Smooth muscle cell (in vitro differentiated cells): ENCODE measurements around the gene RERE. TPM values are rescaled to one million over a fixed set of nuclear protein-coding genes. Genes with fewer than 3 reads are reported as not detected.
A peak's percentile ranks its signal among the peaks of the same experiment; 100 is the strongest.

Experiments used
- DNase-seq: peaks from one replicate; lab custom pipeline; 2025; ENCODE audit not compliant: unreplicated experiment; lab: John Stamatoyannopoulos, UW
- H2AFZ ChIP-seq: fragments of 200-600 bp; sonication (generic); 2 replicates; pipeline ENCODE4 v1.6.0; 2016; ENCODE audit warnings: antibody characterized with exemption, low read depth, mild to moderate bottlenecking
- H3F3A ChIP-seq: fragments of 200-600 bp; sonication (generic); 2 replicates; pipeline ENCODE4 v1.6.0; 2017; ENCODE audit warnings: antibody characterized with exemption, low read depth
- H3K27ac ChIP-seq: fragments of 200-600 bp; sonication (generic); 2 replicates; pipeline ENCODE4 v1.5.1; 2016; ENCODE audit warnings: low read depth, mild to moderate bottlenecking
- H3K27me3 ChIP-seq: fragments of 200-600 bp; sonication (generic); 2 replicates; pipeline ENCODE4 v1.6.1; 2016; ENCODE audit warnings: low read depth, mild to moderate bottlenecking
- H3K36me3 ChIP-seq: fragments of 200-600 bp; sonication (generic); 2 replicates; pipeline ENCODE4 v1.5.1; 2016; ENCODE audit warnings: low read depth
- H3K4me1 ChIP-seq: fragments of 200-600 bp; sonication (generic); 2 replicates; pipeline ENCODE4 v1.5.1; 2016; ENCODE audit warnings: low read depth
- H3K4me2 ChIP-seq: fragments of 200-600 bp; sonication (generic); 2 replicates; pipeline ENCODE4 v1.6.0; 2016; ENCODE audit warnings: mild to moderate bottlenecking
- H3K4me3 ChIP-seq: fragments of 200-600 bp; sonication (generic); 2 replicates; pipeline ENCODE4 v1.5.1; 2016; ENCODE audit warnings: mild to moderate bottlenecking
- H3K79me2 ChIP-seq: fragments of 200-600 bp; sonication (generic); 2 replicates; pipeline ENCODE4 v1.6.0; 2016; ENCODE audit warnings: low read depth, mild to moderate bottlenecking
- H3K9ac ChIP-seq: fragments of 200-600 bp; sonication (generic); 2 replicates; pipeline ENCODE4 v1.6.0; 2016; ENCODE audit warnings: low read depth
- H3K9me3 ChIP-seq: fragments of 200-600 bp; sonication (generic); replicated peaks from 2 replicates; pipeline ENCODE4 v1.5.1; 2016; ENCODE audit warnings: low read depth
- H4K20me1 ChIP-seq: fragments of 200-600 bp; sonication (generic); 2 replicates; pipeline ENCODE4 v1.6.0; 2016; ENCODE audit warnings: low read depth
- WGBS: methylation state at CpG from one replicate; pipeline ENCODE4 v1.1.7; 2016; ENCODE audit warnings: low lambda C conversion rate; 5-methylcytosine and 5-hydroxymethylcytosine counted together
- polyA plus RNA-seq: library from polyadenylated mRNA; unstranded; fragments of >200 nt; fragmentation: Nextera tagmentation; extraction: Ambion mirVana; gene quantifications from 2 replicates; pipeline ENCODE4 v1.2.1, GENCODE V29; 2016
- total RNA-seq: library from RNA; depleted of rRNA; stranded (reverse); fragments of >200 nt; gene quantifications from 2 replicates; pipeline ENCODE4 v1.2.3, GENCODE V29; 2014
- TF ChIP-seq, protein P1 (sequence below): fragments of 200-600 bp; sonication (generic); IDR thresholded peaks from 2 replicates; pipeline ENCODE4 v1.5.1; 2017; ENCODE audit warnings: borderline replicate concordance, mild to moderate bottlenecking, antibody characterized with exemption; ENCODE audit not compliant: insufficient read depth, poor library complexity, severe bottlenecking

RERE gene
- total and polyA plus RNA-seq, 2 experiments from 2014 or later: 45.6 to 59.2 TPM

DNA sequence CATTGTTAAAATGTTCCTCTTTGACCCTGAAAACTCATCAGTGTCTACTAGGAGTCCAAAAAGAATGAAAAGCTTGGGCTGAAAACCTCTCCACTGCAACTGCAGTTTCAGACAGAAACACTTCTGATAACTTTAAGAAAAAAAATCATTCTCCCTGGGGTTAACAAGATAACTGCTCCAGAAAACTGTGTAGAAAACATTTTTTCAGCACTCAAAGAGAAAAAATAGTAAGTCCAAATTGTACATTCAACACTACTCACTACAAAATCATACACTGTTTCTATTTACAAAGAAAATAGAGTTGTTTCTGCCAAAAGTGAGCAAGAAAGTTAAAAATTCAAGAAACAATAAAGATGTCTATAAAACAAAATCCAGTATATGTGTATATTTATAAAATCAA lies 157.8 kb downstream of the RERE start:
- H3F3A ChIP-seq: peaks cover 33% of the 10 kb centered on the region
- no peaks in the 10 kb centered on the region for H3K27me3 ChIP-seq
- H3K36me3 ChIP-seq: no peaks in the 10 kb centered on the region
- peaks cover 94% of the 10 kb centered on the region for H4K20me1 ChIP-seq
- H3K4me2 ChIP-seq: peak overlapping the region; percentile 81
- no peak for DNase-seq
- H3K9ac ChIP-seq: peak overlapping the region; percentile 43
- TF ChIP-seq, protein P1, sequence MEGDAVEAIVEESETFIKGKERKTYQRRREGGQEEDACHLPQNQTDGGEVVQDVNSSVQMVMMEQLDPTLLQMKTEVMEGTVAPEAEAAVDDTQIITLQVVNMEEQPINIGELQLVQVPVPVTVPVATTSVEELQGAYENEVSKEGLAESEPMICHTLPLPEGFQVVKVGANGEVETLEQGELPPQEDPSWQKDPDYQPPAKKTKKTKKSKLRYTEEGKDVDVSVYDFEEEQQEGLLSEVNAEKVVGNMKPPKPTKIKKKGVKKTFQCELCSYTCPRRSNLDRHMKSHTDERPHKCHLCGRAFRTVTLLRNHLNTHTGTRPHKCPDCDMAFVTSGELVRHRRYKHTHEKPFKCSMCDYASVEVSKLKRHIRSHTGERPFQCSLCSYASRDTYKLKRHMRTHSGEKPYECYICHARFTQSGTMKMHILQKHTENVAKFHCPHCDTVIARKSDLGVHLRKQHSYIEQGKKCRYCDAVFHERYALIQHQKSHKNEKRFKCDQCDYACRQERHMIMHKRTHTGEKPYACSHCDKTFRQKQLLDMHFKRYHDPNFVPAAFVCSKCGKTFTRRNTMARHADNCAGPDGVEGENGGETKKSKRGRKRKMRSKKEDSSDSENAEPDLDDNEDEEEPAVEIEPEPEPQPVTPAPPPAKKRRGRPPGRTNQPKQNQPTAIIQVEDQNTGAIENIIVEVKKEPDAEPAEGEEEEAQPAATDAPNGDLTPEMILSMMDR: no peak
- H3K4me3 ChIP-seq: no peak overlapping the region
- peaks cover 75% of the 10 kb centered on the region for H3K79me2 ChIP-seq
- H3K27ac ChIP-seq: peak overlapping the region; percentile 94
- peaks cover 43% of the 10 kb centered on the region for H3K4me1 ChIP-seq
- no peaks in the 10 kb centered on the region for H3K9me3 ChIP-seq
- no peak overlapping the region for H2AFZ ChIP-seq

DNA sequence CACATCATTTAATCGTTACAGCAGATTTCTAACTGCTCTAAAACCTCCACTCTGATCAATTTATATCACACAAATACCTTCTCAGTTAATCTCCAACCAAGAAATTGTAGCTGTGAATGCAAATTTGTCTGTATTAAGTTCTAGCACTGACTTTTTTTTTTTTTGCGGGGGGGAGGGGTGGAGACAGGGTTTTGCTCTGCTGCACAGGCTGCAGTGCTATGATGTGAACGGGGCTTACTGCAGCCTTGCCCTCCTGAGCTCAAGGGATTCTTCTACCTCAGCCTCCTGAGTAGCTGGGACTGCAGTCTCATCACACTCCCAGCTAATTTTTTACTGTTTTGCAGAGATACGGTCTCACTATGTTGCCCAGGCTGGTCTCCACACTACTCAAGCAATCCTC lies 163.6 kb downstream of the RERE start:
- no peak overlapping the region for H2AFZ ChIP-seq
- DNase-seq: no peak
- peaks cover 95% of the 10 kb centered on the region for H4K20me1 ChIP-seq
- peaks cover 92% of the 10 kb centered on the region for H3K79me2 ChIP-seq
- peaks cover 5% of the 10 kb centered on the region for H3F3A ChIP-seq
- peaks cover 17% of the 10 kb centered on the region for H3K4me1 ChIP-seq
- H3K4me3 ChIP-seq: no peak overlapping the region
- no peak overlapping the region for H3K27ac ChIP-seq
- no peaks in the 10 kb centered on the region for H3K27me3 ChIP-seq
- 80% methylated on average over 4 of the region's 4 CpGs for WGBS
- H3K36me3 ChIP-seq: no peaks in the 10 kb centered on the region
- no peak overlapping the region for H3K9ac ChIP-seq
- H3K9me3 ChIP-seq: no peaks in the 10 kb centered on the region
- TF ChIP-seq, protein P1: no peak
- no peak overlapping the region for H3K4me2 ChIP-seq

DNA sequence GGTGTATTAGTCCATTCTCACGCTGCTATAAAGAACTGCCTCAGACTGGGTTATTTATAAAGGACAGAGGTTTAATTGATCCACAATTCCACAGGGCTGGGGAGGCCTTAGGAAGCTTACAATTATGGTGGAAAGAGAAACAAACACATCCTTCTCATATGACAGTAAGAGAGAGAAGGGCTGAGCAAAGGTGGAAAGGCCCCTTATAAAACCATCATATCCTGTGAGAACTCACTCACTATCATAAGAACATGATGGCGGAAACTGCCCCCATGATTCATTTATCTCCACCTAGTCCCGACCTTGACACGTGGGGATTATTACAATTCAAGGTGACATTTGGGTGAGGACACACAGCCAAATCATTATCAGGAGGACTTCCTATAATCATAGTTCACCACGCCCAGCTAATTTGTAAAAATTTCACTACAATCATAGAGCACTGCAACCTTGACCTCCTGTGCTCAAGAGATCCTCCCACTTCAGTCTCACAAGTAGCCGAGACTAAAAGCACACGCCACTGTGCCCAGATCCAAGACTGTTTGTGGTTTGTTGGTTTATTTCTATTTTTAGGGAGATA lies 164.9 kb downstream of the RERE start:
- TF ChIP-seq, protein P1: no peak
- Histone ChIP-seq H4K20me1 (peaks cover 95% of the 10 kb centered on the region), H3F3A (no peaks in the 10 kb centered on the region), H3K27ac (peak overlapping the region; percentile 66), H3K27me3 (no peaks in the 10 kb centered on the region), H2AFZ (no peak overlapping the region), H3K4me2 (peak overlapping the region; percentile 62), H3K9ac (no peak overlapping the region), H3K4me1 (peaks cover 17% of the 10 kb centered on the region), H3K79me2 (peaks cover 90% of the 10 kb centered on the region), H3K4me3 (no peak overlapping the region), H3K36me3 (no peaks in the 10 kb centered on the region), H3K9me3 (no peaks in the 10 kb centered on the region)
- 71% methylated on average over 7 of the region's 7 CpGs for WGBS
- no peak for DNase-seq

DNA sequence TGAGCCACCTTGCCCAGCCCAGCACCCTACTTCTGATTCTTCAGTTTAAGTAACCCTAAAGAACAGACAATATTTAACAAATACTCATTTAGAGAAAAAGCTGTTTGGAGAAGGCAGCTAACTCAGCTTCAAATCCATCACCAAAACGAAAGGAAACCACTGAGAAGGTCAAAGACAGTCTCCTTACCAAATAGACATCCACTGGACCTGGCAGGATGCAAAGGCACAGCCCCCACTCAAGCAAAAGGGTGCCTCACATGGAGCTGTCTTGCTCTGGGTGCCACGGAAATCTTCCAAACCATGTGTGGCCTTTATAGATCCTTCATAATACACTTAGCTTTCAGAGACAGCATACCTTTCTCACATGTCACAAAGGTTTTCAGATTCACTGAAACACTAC lies 165.5 kb downstream of the RERE start:
- peak overlapping the region; percentile 66 for H3K27ac ChIP-seq
- no peaks in the 10 kb centered on the region for H3K36me3 ChIP-seq
- no peak overlapping the region for H2AFZ ChIP-seq
- TF ChIP-seq, protein P1: no peak
- H3K4me3 ChIP-seq: no peak overlapping the region
- H3F3A ChIP-seq: no peaks in the 10 kb centered on the region
- H3K9me3 ChIP-seq: no peaks in the 10 kb centered on the region
- peak overlapping the region; percentile 62 for H3K4me2 ChIP-seq
- no peak overlapping the region for H3K9ac ChIP-seq
- H3K27me3 ChIP-seq: no peaks in the 10 kb centered on the region
- peaks cover 17% of the 10 kb centered on the region for H3K4me1 ChIP-seq
- H3K79me2 ChIP-seq: peaks cover 90% of the 10 kb centered on the region
- DNase-seq: no peak
- H4K20me1 ChIP-seq: peaks cover 97% of the 10 kb centered on the region
- WGBS: 63% methylated on average over 2 of the region's 2 CpGs
